ENCODE measurements around the gene ATP1A3. TPM values are rescaled to one million over a fixed set of nuclear protein-coding genes. Genes with fewer than 3 reads are reported as not detected.

Gene ATP1A3
- total RNA-seq, 1 donor from 2014 or later: not detected

GRCh38 chr19:41968751-41969595 lies 25.1 kb downstream of the ATP1A3 start:
- DNase-seq (ENCODE audit: low read depth): no peak
- Histone ChIP-seq H3K4me3 (ENCODE audit: low read depth, low read length) (no peak overlapping the region), H3K36me3 (ENCODE audit: control insufficient read depth, insufficient read depth, low read length) (no peaks in the 10 kb centered on the region), H3K27me3 (ENCODE audit: control insufficient read depth, insufficient read depth, low read length) (peaks cover 4% of the 10 kb centered on the region)
- TF ChIP-seq, protein P1, sequence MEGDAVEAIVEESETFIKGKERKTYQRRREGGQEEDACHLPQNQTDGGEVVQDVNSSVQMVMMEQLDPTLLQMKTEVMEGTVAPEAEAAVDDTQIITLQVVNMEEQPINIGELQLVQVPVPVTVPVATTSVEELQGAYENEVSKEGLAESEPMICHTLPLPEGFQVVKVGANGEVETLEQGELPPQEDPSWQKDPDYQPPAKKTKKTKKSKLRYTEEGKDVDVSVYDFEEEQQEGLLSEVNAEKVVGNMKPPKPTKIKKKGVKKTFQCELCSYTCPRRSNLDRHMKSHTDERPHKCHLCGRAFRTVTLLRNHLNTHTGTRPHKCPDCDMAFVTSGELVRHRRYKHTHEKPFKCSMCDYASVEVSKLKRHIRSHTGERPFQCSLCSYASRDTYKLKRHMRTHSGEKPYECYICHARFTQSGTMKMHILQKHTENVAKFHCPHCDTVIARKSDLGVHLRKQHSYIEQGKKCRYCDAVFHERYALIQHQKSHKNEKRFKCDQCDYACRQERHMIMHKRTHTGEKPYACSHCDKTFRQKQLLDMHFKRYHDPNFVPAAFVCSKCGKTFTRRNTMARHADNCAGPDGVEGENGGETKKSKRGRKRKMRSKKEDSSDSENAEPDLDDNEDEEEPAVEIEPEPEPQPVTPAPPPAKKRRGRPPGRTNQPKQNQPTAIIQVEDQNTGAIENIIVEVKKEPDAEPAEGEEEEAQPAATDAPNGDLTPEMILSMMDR (IDR thresholded peaks at IDR 0.05; ENCODE audit: insufficient read depth, low read length, poor library complexity, severe bottlenecking): no peak

DNA sequence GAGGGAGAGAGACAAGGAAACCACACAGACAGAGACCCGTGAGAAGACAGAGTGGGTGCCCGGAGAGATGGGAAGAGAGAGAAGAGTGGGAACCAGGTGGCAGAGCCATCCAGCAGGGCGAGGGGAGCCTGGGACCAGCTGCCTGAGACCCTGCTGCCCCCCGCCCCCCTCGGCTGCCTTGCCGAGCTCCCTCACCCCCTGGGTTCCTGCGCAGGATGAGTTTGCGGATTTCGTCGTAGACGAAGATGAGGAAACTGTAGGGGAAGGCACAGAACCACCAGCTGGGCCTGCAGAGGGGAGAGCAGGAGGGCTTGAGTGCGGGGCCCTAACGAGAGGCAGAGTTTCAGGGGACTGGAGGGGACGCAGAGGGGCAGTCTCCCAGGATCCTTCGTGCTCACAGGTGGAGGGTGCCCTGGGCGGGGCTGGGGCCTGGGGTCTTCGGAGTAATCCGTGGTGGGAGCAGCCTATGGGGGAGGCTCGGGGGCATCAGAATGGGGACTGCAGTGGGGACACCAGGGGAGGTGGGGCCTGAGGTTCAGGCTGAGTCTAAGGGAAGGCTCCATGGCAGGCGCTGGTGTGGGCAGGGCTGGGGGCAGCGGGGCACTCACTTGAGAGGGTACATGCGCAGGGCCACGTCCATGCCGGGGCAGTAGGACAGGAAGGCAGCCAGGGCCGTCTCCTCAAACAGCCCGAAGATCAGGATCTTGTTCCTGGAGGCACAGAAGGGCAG lies 26.8 kb downstream of the ATP1A3 start:
- H3K27me3 ChIP-seq (ENCODE audit: control insufficient read depth, insufficient read depth, low read length): peaks cover 4% of the 10 kb centered on the region
- no peak for DNase-seq (ENCODE audit: low read depth)

GRCh38 chr19:41965106-41965505 lies 28.9 kb downstream of the ATP1A3 start:
- no peaks in the 10 kb centered on the region for H3K36me3 ChIP-seq (ENCODE audit: control insufficient read depth, insufficient read depth, low read length)
- DNase-seq (ENCODE audit: low read depth): no peak
- TF ChIP-seq, protein P1 (IDR thresholded peaks at IDR 0.05; ENCODE audit: insufficient read depth, low read length, poor library complexity, severe bottlenecking): no peak

More for the DNA sequence above, 26.8 kb downstream of the ATP1A3 start:
- no peaks in the 10 kb centered on the region for H3K36me3 ChIP-seq (ENCODE audit: control insufficient read depth, insufficient read depth, low read length)
- TF ChIP-seq, protein P1 (IDR thresholded peaks at IDR 0.05; ENCODE audit: insufficient read depth, low read length, poor library complexity, severe bottlenecking): no peak
- no peak overlapping the region for H3K4me3 ChIP-seq (ENCODE audit: low read depth, low read length)

DNA sequence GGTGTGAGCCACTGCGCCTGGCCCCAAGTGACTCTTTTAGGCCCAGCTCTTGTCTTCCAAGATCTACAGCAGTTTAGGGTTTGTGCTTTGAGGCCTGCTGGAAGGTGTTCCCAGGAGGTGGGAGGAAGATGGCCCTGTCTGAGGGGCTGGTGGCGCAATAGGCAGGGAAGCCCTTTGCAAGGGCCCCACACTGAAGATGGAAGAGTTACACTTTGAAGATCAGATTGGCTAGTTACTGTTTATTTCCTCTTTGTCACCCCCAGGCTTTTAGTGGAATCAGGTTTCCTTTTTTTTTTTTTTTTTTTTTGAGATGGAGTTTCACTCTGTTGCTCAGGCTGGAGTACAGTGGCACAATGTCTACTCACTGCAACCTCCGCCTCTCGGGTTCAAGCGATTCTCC lies 33.1 kb downstream of the ATP1A3 start:
- no peak overlapping the region for H3K4me3 ChIP-seq (ENCODE audit: low read depth, low read length)
- no peaks in the 10 kb centered on the region for H3K36me3 ChIP-seq (ENCODE audit: control insufficient read depth, insufficient read depth, low read length)
- no peaks in the 10 kb centered on the region for H3K27me3 ChIP-seq (ENCODE audit: control insufficient read depth, insufficient read depth, low read length)
- TF ChIP-seq, protein P1 (IDR thresholded peaks at IDR 0.05; ENCODE audit: insufficient read depth, low read length, poor library complexity, severe bottlenecking): no peak
- DNase-seq (ENCODE audit: low read depth): no peak

More at GRCh38 chr19:41965106-41965505, 28.9 kb downstream of the ATP1A3 start:
- H3K27me3 ChIP-seq (ENCODE audit: control insufficient read depth, insufficient read depth, low read length): peaks cover 4% of the 10 kb centered on the region
- no peak overlapping the region for H3K4me3 ChIP-seq (ENCODE audit: low read depth, low read length)

GRCh38 chr19:41959056-41960053 lies 34.7 kb downstream of the ATP1A3 start, which contains the start of gene RABAC1:
Gene RABAC1 (minus strand): TSS chr19:41959321. CDS start chr19:41959292, 29 bp downstream.
- H3K4me3 ChIP-seq (ENCODE audit: low read depth, low read length): peak within 1 kb of the TSS; percentile 61
- TF ChIP-seq, protein P1 (IDR thresholded peaks at IDR 0.05; ENCODE audit: insufficient read depth, low read length, poor library complexity, severe bottlenecking): peak; percentile 15
- H3K27me3 ChIP-seq (ENCODE audit: control insufficient read depth, insufficient read depth, low read length): no peaks in the 10 kb centered on the region
- no peaks in the 10 kb centered on the region for H3K36me3 ChIP-seq (ENCODE audit: control insufficient read depth, insufficient read depth, low read length)
- DNase-seq (ENCODE audit: low read depth): peak; percentile 71

All from kidney epithelial cell (primary cell).